AG04449 (cell line): ENCODE results near the gene FAAP100.

ENCODE experiments used
- CTCF ChIA-PET: fragments of 350-600 bp; formaldehyde crosslinking; extraction: SDS; loops from one replicate; lab custom pipeline; 2021; ENCODE audit warnings: antibody characterized with exemption; lab: Yijun Ruan, JAX
- POLR2A ChIA-PET: fragments of 400-600, 350-600 bp; formaldehyde crosslinking; extraction: SDS; loops from one replicate; lab custom pipeline; 2020; ENCODE audit warnings: antibody characterized with exemption, inconsistent platforms; lab: Yijun Ruan, JAX
- DNase-seq: peaks from one replicate; pipeline ENCODE4 v3.0.0-alpha.2; 2010; ENCODE audit warnings: low read depth, low spot score
- H3K4me3 ChIP-seq: 2 replicates; pipeline ENCODE4 v1.5.1; 2011; ENCODE audit warnings: low read depth, mild to moderate bottlenecking, control low read depth, low read length
- TF ChIP-seq, protein P1 (sequence below): IDR thresholded peaks from one replicate; pipeline ENCODE4 v1.5.1; 2011; ENCODE audit warnings: mild to moderate bottlenecking, moderate library complexity, low read length, control low read depth, inconsistent platforms; ENCODE audit not compliant: insufficient read depth; ENCODE audit errors: missing control alignments

Gene FAAP100

DNA sequence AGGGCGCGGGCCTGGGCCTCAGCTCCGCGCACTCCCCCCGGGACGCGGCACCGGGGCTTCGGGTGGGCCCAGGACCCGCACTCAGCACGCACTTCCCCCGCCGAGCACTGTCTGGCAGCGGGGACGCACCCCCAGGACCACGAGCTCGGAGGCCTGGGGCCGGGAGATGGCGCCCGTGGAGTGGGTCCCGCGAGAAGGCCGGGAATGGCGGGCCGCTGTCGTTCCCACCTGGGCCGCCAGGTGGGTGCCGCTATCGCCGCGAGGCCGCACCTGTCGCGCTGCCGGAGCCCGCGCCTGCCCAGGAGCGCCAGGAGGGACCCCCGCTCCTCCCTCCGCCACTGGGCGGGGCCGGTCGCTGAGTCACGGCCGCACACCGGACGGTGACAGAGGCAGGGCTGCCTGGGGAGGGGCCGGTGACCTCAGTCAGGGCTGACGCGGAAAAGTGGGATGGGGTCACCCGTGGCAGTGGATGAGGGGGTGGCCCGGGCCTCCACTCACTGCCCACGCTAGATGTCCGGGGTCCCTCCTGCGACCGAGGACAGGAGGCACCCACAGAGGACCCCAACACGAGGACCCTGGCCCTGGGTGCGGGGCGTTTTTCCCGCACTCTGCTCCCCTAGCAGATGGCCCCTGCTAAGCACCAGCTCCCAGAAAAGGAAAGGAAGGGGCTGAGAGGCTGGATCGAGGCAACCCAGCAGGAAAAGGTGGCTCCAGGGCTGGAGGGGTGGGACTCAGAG is 32.7 kb downstream of the FAAP100 start:
- CTCF ChIA-PET = interaction anchor here (0.8 to 8.3 kb wide), 4 partner anchors 11 to 81 kb away, joined by 3 to 59 read pairs (median 4); no protein-coding TSS in a partner anchor
- POLR2A ChIA-PET = interaction anchor here (0.9 to 2.2 kb wide), 6 partner anchors 11 to 82 kb away, joined by 3 to 9 read pairs (median 5); no protein-coding TSS in a partner anchor
- peak overlapping the region; percentile 52 for H3K4me3 ChIP-seq
- TF ChIP-seq, protein P1, sequence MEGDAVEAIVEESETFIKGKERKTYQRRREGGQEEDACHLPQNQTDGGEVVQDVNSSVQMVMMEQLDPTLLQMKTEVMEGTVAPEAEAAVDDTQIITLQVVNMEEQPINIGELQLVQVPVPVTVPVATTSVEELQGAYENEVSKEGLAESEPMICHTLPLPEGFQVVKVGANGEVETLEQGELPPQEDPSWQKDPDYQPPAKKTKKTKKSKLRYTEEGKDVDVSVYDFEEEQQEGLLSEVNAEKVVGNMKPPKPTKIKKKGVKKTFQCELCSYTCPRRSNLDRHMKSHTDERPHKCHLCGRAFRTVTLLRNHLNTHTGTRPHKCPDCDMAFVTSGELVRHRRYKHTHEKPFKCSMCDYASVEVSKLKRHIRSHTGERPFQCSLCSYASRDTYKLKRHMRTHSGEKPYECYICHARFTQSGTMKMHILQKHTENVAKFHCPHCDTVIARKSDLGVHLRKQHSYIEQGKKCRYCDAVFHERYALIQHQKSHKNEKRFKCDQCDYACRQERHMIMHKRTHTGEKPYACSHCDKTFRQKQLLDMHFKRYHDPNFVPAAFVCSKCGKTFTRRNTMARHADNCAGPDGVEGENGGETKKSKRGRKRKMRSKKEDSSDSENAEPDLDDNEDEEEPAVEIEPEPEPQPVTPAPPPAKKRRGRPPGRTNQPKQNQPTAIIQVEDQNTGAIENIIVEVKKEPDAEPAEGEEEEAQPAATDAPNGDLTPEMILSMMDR = peak; percentile 28
- DNase-seq = no peak

DNA sequence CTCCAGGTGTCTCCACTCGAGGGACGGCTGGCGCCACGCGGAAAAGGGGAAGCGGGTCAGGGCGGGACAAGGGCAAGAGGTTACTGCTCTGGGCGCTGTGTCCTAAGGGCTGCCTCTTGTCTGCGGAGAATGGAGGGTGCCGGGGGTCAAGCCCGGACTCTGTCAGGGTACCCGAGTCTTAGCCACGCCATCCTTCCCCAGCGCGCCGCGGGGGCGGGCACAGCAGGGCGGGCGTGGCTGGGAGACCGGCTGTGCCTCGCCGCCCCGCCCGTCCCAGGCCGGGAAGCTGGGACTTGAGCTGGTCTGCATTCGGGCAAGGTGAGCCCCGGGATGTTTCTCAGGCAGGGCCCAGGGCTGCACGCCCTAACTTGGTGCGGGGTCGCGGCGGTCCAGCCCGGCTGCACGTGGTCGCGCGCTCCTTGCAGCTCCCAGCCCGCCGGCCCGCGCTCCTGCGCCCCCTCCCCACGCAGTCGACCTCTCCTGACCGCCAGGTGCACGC is 33.3 kb downstream of the FAAP100 start:
- CTCF ChIA-PET = interaction anchor here (0.8 to 8.3 kb wide), 6 partner anchors 11 to 266 kb away, joined by 3 to 59 read pairs (median 4); no protein-coding TSS in a partner anchor
- H3K4me3 ChIP-seq = peak overlapping the region; percentile 52
- TF ChIP-seq, protein P1 = no peak
- POLR2A ChIA-PET = interaction anchor here (0.7 to 2.2 kb wide), 7 partner anchors 10 to 83 kb away, joined by 3 to 9 read pairs (median 5); partner anchors contain the start of gene FAAP100
- no peak for DNase-seq

DNA sequence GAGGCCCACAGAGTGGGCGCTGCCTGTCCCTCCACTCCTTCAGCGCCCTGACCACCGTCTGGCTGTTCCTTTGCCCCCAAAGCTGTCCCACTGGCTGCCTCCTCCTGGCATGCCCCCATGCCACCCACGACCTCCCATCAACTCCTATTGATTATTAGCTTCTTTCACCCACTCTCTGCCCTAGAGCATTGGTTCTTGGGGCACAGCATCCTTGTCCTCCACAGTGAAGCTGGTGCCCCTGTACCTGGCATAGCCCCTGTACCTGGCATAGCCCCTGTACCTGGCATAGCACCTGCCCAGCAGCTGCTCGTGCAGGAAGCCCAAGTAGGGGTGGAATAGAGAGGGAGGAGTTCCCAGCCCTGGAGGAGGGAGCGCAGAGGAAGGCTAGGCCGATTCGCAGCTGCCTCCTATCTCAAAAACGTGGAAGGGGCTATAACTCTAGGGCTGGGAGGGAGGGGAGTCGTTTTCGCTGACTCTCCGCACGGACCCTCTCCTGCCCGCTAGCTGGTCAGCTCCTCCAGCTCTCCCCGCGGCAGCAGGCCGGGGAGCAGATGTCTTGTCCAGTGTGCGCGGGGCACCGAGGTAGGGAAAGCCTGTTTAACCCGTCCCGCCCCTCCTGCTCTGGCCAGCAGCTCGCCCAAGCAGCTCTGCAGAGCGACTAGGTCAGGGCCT is 33.9 kb downstream of the FAAP100 start:
- ChIA-PET POLR2A (interaction anchor here (0.6 to 2.2 kb wide), 7 partner anchors 10 to 34 kb away, joined by 3 to 9 read pairs (median 5); partner anchors contain the start of gene FAAP100), CTCF (interaction anchor here (0.8 to 8.3 kb wide), 5 partner anchors 11 to 265 kb away, joined by 3 to 59 read pairs (median 3); no protein-coding TSS in a partner anchor)
- TF ChIP-seq, protein P1 = no peak
- peak overlapping the region; percentile 52 for H3K4me3 ChIP-seq
- DNase-seq = no peak

DNA sequence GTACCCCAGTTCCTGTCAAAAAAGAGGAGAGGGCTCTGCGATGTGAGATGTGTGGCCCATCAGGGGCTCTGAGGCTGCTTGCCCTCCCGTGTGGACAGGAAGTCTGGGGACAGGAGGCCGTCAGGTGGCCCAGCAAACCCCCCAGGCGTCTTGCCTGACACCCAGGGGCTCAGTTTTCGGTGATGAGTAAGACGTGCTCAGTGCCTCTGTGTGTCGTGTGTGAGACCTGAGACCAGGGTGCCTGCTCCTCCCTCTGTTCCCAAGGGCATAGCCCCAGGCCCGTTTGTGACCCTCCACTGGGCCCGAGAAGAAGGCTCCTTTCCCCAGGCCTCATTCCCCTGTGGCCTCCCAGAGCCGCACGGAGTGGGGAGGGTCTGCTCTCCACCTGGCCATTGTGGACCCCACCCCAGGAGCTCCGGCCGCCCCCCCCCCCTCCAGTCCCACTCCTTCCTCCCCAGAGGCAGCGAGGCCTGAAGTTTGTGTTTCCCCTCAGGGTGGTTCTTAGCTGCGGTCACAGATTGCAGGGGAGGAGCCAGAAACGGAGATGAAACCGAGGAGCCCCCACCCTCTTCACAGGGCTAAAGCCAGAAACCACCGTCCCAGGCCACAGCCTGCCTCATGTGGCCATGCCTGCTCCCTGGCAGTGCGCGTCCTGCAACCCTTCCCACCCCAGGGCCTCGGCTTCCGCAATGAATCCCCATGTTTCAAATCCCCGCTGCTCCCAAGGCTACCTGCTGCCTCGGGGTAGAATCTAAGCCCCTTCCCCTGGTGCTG is 34.6 kb downstream of the FAAP100 start:
- CTCF ChIA-PET = interaction anchor here (0.9 to 8.3 kb wide), 2 partner anchors 12 to 83 kb away, joined by 3 to 59 read pairs; no protein-coding TSS in a partner anchor
- peak overlapping the region; percentile 83 for H3K4me3 ChIP-seq
- TF ChIP-seq, protein P1 = no peak
- POLR2A ChIA-PET = interaction anchor here (0.6 to 2.2 kb wide), 5 partner anchors 9 to 25 kb away, joined by 3 to 9 read pairs (median 5); no protein-coding TSS in a partner anchor
- DNase-seq = no peak

DNA sequence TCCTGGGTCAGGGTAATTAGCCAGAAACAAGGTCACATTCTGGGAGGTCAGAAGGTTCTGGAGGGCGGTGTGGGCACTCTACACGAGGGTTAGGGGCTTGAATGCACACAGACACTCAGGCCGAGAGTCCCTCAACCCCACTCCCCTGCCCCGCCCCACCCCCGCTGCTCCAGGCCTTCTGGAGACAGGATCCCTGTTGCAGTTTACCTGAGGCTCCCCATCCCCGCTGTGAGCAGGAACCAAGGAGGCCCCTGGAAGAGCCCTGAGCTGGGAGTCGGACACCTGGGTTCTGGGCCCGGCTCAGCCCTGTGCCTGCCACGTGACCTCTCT is 35.2 kb downstream of the FAAP100 start:
- no peak for DNase-seq
- TF ChIP-seq, protein P1 = no peak
- H3K4me3 ChIP-seq = peak overlapping the region; percentile 83
- POLR2A ChIA-PET = interaction anchor here (1.1 to 1.6 kb wide), 2 partner anchors 25 to 83 kb away, joined by 3 read pairs; no protein-coding TSS in a partner anchor
- CTCF ChIA-PET = interaction anchor here (8.3 kb wide), 1 partner anchor 84 kb away, joined by 59 read pairs; no protein-coding TSS in a partner anchor
